Measurements from ENCODE around the gene ARHGAP10. TPM values are rescaled to one million over a fixed set of nuclear protein-coding genes. Genes with fewer than 3 reads are reported as not detected.

Gene ARHGAP10
- total RNA-seq, 1 experiment from 2014 or later = 4.8 TPM

DNA sequence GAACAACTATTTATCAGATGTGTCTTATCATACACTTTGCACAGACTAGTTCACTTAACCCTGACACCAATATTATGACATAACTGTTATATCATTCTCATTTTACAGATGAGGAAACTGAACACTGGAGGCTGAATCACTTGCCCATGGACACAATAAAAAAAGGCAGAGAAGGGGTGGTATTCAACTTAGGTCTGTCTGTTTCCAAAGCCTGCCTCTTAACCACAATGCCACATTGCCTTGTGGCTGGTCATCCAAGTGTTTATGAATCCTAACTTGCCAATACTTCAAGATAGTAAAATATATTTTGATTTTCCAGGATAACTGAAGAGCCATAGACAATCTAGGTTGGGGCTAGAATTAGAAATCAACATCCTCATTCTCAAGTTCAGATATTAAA, 382.5 kb downstream of the ARHGAP10 start:
- BruUV-seq (replicated peaks) = no TSS peak
- no peaks in the 10 kb centered on the region for H3K36me3 ChIP-seq (ENCODE audit: insufficient read depth, low read length, poor library complexity, severe bottlenecking)
- no peaks in the 10 kb centered on the region for H3K27me3 ChIP-seq (replicated peaks; ENCODE audit: insufficient read depth, low read depth, low read length, poor library complexity)
- POLR2A ChIA-PET (ENCODE audit: low non-redundant PET) = no interaction called here
- no peak for TF ChIP-seq EZH2 (IDR thresholded peaks at IDR 0.05; ENCODE audit: borderline replicate concordance, low read depth, low read length, poor library complexity, severe bottlenecking)
- TF ChIP-seq, protein P1, sequence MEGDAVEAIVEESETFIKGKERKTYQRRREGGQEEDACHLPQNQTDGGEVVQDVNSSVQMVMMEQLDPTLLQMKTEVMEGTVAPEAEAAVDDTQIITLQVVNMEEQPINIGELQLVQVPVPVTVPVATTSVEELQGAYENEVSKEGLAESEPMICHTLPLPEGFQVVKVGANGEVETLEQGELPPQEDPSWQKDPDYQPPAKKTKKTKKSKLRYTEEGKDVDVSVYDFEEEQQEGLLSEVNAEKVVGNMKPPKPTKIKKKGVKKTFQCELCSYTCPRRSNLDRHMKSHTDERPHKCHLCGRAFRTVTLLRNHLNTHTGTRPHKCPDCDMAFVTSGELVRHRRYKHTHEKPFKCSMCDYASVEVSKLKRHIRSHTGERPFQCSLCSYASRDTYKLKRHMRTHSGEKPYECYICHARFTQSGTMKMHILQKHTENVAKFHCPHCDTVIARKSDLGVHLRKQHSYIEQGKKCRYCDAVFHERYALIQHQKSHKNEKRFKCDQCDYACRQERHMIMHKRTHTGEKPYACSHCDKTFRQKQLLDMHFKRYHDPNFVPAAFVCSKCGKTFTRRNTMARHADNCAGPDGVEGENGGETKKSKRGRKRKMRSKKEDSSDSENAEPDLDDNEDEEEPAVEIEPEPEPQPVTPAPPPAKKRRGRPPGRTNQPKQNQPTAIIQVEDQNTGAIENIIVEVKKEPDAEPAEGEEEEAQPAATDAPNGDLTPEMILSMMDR (conservative IDR thresholded peaks at IDR 0.05; ENCODE audit: low read depth, low read length) = no peak
- DNase-seq (ENCODE audit: low spot score) = no peak
- intact Hi-C loops (cut with micrococcal nuclease; ENCODE audit: unreplicated experiment) = no loop called here
- peaks cover 33% of the 10 kb centered on the region for H3K4me1 ChIP-seq (ENCODE audit: insufficient read depth, low read length, poor library complexity, severe bottlenecking)
- no peak overlapping the region for H3K4me3 ChIP-seq (ENCODE audit: low read depth, low read length, poor library complexity, severe bottlenecking)
- no peaks in the 10 kb centered on the region for H3K9me3 ChIP-seq (ENCODE audit: low read depth, low read length, poor library complexity, severe bottlenecking)
- CTCF ChIA-PET = no interaction called here
- H3K27ac ChIP-seq (ENCODE audit: low read depth, low read length, poor library complexity, severe bottlenecking) = no peak overlapping the region

DNA sequence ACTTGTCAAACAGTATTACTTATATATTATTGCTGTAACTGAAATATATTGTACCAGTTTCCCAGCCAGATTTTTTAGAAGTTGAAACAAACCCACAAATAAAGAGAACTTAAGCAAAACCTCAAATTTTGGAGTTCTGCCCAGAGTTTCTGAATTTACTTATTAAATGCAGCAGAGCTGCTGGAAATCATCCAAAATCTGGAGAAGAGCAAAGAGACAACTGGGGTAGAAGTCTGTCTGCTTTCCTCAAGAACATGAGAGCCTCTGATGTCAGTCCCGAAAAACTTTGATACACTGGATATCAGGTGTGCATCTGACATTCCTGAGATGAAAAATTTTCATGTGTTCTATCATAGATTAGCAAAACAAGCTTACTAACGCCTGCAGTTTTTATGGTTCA, 384.4 kb downstream of the ARHGAP10 start:
- intact Hi-C loops (cut with micrococcal nuclease; ENCODE audit: unreplicated experiment) = no loop called here
- no peaks in the 10 kb centered on the region for H3K27me3 ChIP-seq (replicated peaks; ENCODE audit: insufficient read depth, low read depth, low read length, poor library complexity)
- H3K4me1 ChIP-seq (ENCODE audit: insufficient read depth, low read length, poor library complexity, severe bottlenecking) = peaks cover 33% of the 10 kb centered on the region
- no peak for TF ChIP-seq EZH2 (IDR thresholded peaks at IDR 0.05; ENCODE audit: borderline replicate concordance, low read depth, low read length, poor library complexity, severe bottlenecking)
- TF ChIP-seq, protein P1 (conservative IDR thresholded peaks at IDR 0.05; ENCODE audit: low read depth, low read length) = no peak
- no peaks in the 10 kb centered on the region for H3K36me3 ChIP-seq (ENCODE audit: insufficient read depth, low read length, poor library complexity, severe bottlenecking)
- CTCF ChIA-PET = no interaction called here
- no peaks in the 10 kb centered on the region for H3K9me3 ChIP-seq (ENCODE audit: low read depth, low read length, poor library complexity, severe bottlenecking)
- no peak overlapping the region for H3K27ac ChIP-seq (ENCODE audit: low read depth, low read length, poor library complexity, severe bottlenecking)
- BruUV-seq (replicated peaks) = no TSS peak
- DNase-seq (ENCODE audit: low spot score) = peak; percentile 90
- no peak overlapping the region for H3K4me3 ChIP-seq (ENCODE audit: low read depth, low read length, poor library complexity, severe bottlenecking)
- POLR2A ChIA-PET (ENCODE audit: low non-redundant PET) = interaction anchor here (0.6 kb wide), 1 partner anchor 119 kb away, joined by 3 read pairs; no protein-coding TSS in a partner anchor

DNA sequence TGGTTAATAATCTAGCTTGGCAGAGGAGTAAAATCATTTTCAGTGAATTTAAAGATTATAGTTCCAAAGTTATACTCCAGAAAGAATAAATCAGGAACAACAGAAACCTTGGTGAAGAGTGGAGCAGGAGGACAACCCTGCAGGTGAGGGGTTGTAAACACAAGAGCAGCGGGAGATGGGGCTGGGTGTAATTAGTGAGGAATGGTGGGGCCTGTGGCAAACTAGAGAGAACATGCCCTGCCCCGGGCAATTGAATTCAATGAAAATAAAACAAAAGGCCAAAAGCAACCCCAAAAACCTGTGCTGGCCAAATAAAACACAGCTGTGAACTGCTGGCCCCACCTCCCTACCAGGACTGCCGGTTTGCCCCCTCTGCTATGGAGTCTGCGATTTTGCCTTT, 385.1 kb downstream of the ARHGAP10 start:
- ChIA-PET CTCF (no interaction called here), POLR2A (ENCODE audit: low non-redundant PET) (no interaction called here)
- no peak for DNase-seq (ENCODE audit: low spot score)
- TF ChIP-seq EZH2 (IDR thresholded peaks at IDR 0.05; ENCODE audit: borderline replicate concordance, low read depth, low read length, poor library complexity, severe bottlenecking) = no peak
- TF ChIP-seq, protein P1 (conservative IDR thresholded peaks at IDR 0.05; ENCODE audit: low read depth, low read length) = no peak
- no peaks in the 10 kb centered on the region for H3K36me3 ChIP-seq (ENCODE audit: insufficient read depth, low read length, poor library complexity, severe bottlenecking)
- intact Hi-C loops (cut with micrococcal nuclease; ENCODE audit: unreplicated experiment) = no loop called here
- peaks cover 26% of the 10 kb centered on the region for H3K4me1 ChIP-seq (ENCODE audit: insufficient read depth, low read length, poor library complexity, severe bottlenecking)
- peaks cover 1% of the 10 kb centered on the region for H3K9me3 ChIP-seq (ENCODE audit: low read depth, low read length, poor library complexity, severe bottlenecking)
- H3K4me3 ChIP-seq (ENCODE audit: low read depth, low read length, poor library complexity, severe bottlenecking) = no peak overlapping the region
- H3K27me3 ChIP-seq (replicated peaks; ENCODE audit: insufficient read depth, low read depth, low read length, poor library complexity) = no peaks in the 10 kb centered on the region
- BruUV-seq (replicated peaks) = no TSS peak
- H3K27ac ChIP-seq (ENCODE audit: low read depth, low read length, poor library complexity, severe bottlenecking) = no peak overlapping the region

Measured in A673 (cell line).